A549 (cell line): ENCODE data around the gene ORM1. TPM values are rescaled to one million over a fixed set of nuclear protein-coding genes. Genes with fewer than 3 reads are reported as not detected.

Experiments used
- ATAC-seq, 2 experiments: fragments of 200-7000 bp in 1 of 2; fragments of >200 bp in 1 of 2; cut with Nextera tagmentation in 1 of 2; cut with Tn5 transposase in 1 of 2; 3 replicates each; pipeline versions ENCODE4 v1.8.0 to v1.9.1; 2018 to 2020; ENCODE audit warnings: mild to moderate bottlenecking in 1 of 2, moderate library complexity in 1 of 2
- CTCF ChIA-PET: fragments of 300-600 bp; sonication (Branson Sonifier 250); formaldehyde crosslinking; extraction: SDS; loops from one replicate; lab custom pipeline; 2021; ENCODE audit warnings: antibody characterized with exemption, inconsistent platforms; lab: Yijun Ruan, JAX
- POLR2A ChIA-PET: fragments of 350-600 bp; formaldehyde crosslinking; extraction: SDS; loops from one replicate; lab custom pipeline; 2021; ENCODE audit warnings: antibody characterized with exemption, inconsistent platforms; lab: Yijun Ruan, JAX
- DNase-seq, 2 experiments: peaks; one replicate each; pipeline versions ENCODE4 v3.0.0 to v3.0.0-alpha.2; 2011 to 2016; ENCODE audit warnings: low read depth in 1 of 2, low spot score in 1 of 2
- FAIRE-seq: peaks from 2 replicates; lab custom pipeline; 2011; peaks lifted over from hg19 to GRCh38; lab: Jason Lieb, UNC
- H3K27ac ChIP-seq, 2 experiments: fragments of >200 bp; sonication (Bioruptor Twin); formaldehyde crosslinking; 3 replicates each; pipeline ENCODE4 v1.5.1; 2016 to 2017
- H3K4me1 ChIP-seq: fragments of >200 bp; sonication (Bioruptor Twin); formaldehyde crosslinking; 3 replicates; pipeline ENCODE4 v1.6.1; 2016
- H3K4me2 ChIP-seq: fragments of >200 bp; sonication (Bioruptor Twin); formaldehyde crosslinking; 3 replicates; pipeline ENCODE4 v1.6.1; 2016
- H3K4me3 ChIP-seq: fragments of >200 bp; sonication (Bioruptor Twin); formaldehyde crosslinking; 3 replicates; pipeline ENCODE4 v1.5.1; 2016
- H3K9me3 ChIP-seq: fragments of >200 bp; sonication (Bioruptor Twin); formaldehyde crosslinking; 3 replicates; pipeline ENCODE4 v1.6.1; 2016
- BHLHE40 ChIP-seq: IDR thresholded peaks from 2 replicates; pipeline ENCODE4 v1.6.1; 2012; ENCODE audit warnings: low read depth, low read length, inconsistent platforms
- CBX2 ChIP-seq: fragments of 200-600 bp; sonication (generic); IDR thresholded peaks from 2 replicates; pipeline ENCODE4 v1.6.1; 2016; ENCODE audit warnings: low read depth, mild to moderate bottlenecking, borderline replicate concordance
- EHMT2 ChIP-seq: fragments of 200-600 bp; sonication (generic); IDR thresholded peaks from 2 replicates; pipeline ENCODE4 v1.6.1; 2016; ENCODE audit warnings: antibody characterized with exemption, low read depth, mild to moderate bottlenecking, moderate library complexity
- EP300 ChIP-seq, 2 experiments: fragments of >200 bp; sonication (Bioruptor Twin); formaldehyde crosslinking; IDR thresholded peaks; 2 replicates in 1 of 2; 3 replicates in 1 of 2; pipeline ENCODE4 v1.6.1; 2016 to 2017
- ESRRA ChIP-seq: fragments of 150-350 bp; IDR thresholded peaks from 2 replicates; pipeline ENCODE4 v1.6.1; 2014; ENCODE audit warnings: mild to moderate bottlenecking, low read length, borderline replicate concordance
- HEYL ChIP-seq: fragments of 250-450 bp; sonication (Bioruptor Pico); IDR thresholded peaks from 2 replicates; pipeline ENCODE4 v1.8.0; 2021; ENCODE audit warnings: mild to moderate bottlenecking, moderate library complexity
- KDM1A ChIP-seq: fragments of 200-600 bp; sonication (generic); IDR thresholded peaks from 2 replicates; pipeline ENCODE4 v1.6.1; 2016; ENCODE audit warnings: low read depth, mild to moderate bottlenecking
- NFE2L2 ChIP-seq: fragments of 150-350 bp; conservative IDR thresholded peaks from 2 replicates; pipeline ENCODE4 v1.6.1; 2014; ENCODE audit warnings: low read length
- NPAS2 ChIP-seq: fragments of 250-450 bp; sonication (Bioruptor Pico); IDR thresholded peaks from 2 replicates; pipeline ENCODE4 v1.8.0; 2022; ENCODE audit warnings: mild to moderate bottlenecking, moderate library complexity, borderline replicate concordance
- RAD21 ChIP-seq, 2 experiments: fragments of >200 bp in 1 of 2; sonication (Bioruptor Twin) in 1 of 2; formaldehyde crosslinking in 1 of 2; IDR thresholded peaks in 1 of 2; conservative IDR thresholded peaks in 1 of 2; 2 replicates in 1 of 2; 3 replicates in 1 of 2; pipeline ENCODE4 v1.6.1; 2012 to 2018; ENCODE audit warnings: inconsistent platforms in 1 of 2
- SMC3 ChIP-seq: fragments of >200 bp; sonication (Bioruptor Twin); formaldehyde crosslinking; IDR thresholded peaks from 3 replicates; pipeline ENCODE4 v1.6.1; 2018; ENCODE audit warnings: inconsistent platforms
- TFCP2L1 ChIP-seq: fragments of 250-450 bp; sonication (Bioruptor Pico); IDR thresholded peaks from 2 replicates; pipeline ENCODE4 v1.5.0; 2021; ENCODE audit warnings: mild to moderate bottlenecking
- ZFP36 ChIP-seq: fragments of 450-650 bp; IDR thresholded peaks from 2 replicates; pipeline ENCODE4 v1.6.1; 2014; ENCODE audit warnings: borderline replicate concordance; ENCODE audit not compliant: partially characterized antibody
- ZNF302 ChIP-seq: fragments of 250-450 bp; sonication (Bioruptor Pico); IDR thresholded peaks from 2 replicates; pipeline ENCODE4 v1.9.0; 2021; ENCODE audit warnings: inconsistent platforms, mild to moderate bottlenecking, moderate library complexity
- WGBS: methylation state at CpG from one replicate; pipeline ENCODE4 v1.1.6; 2017; ENCODE audit errors: missing lambda C conversion rate; 5-methylcytosine and 5-hydroxymethylcytosine counted together
- polyA plus RNA-seq, 4 experiments: library from polyadenylated mRNA; depleted of rRNA in 3 of 4; stranded (reverse); fragments of >200 nt; fragmentation: RNase III in 1 of 4; extraction: RNeasy Plus Mini Kit Qiagen cat#74134 plus additional on column Dnase treatment in 1 of 4; gene quantifications; 2 replicates in 3 of 4; 3 replicates in 1 of 4; pipeline ENCODE4 v1.2.3, GENCODE V29; 2011 to 2017
- TF ChIP-seq, protein P1 (sequence below): fragments of 450-650 bp; IDR thresholded peaks from 2 replicates; pipeline ENCODE4 v1.6.1; 2014; ENCODE audit warnings: antibody characterized with exemption
- TF ChIP-seq, protein P2 (sequence below): IDR thresholded peaks from 2 replicates; pipeline ENCODE4 v1.6.1; 2012
- TF ChIP-seq, protein P3 (sequence below): IDR thresholded peaks from 2 replicates; pipeline ENCODE4 v1.6.1; 2012
- TF ChIP-seq, protein P4 (sequence below): fragments of 250-450 bp; sonication (Bioruptor Pico); IDR thresholded peaks from 2 replicates; pipeline ENCODE4 v1.5.0; 2021; ENCODE audit warnings: mild to moderate bottlenecking, moderate library complexity, borderline replicate concordance
- TF ChIP-seq, protein P5 (sequence below): fragments of >200 bp; sonication (Bioruptor Twin); formaldehyde crosslinking; IDR thresholded peaks from 3 replicates; pipeline ENCODE4 v1.6.1; 2016

Gene ORM1
- polyA plus RNA-seq, 2 of the 4 experiments (the other 2 are of a cell fraction): 0.12 to 0.19 TPM

DNA sequence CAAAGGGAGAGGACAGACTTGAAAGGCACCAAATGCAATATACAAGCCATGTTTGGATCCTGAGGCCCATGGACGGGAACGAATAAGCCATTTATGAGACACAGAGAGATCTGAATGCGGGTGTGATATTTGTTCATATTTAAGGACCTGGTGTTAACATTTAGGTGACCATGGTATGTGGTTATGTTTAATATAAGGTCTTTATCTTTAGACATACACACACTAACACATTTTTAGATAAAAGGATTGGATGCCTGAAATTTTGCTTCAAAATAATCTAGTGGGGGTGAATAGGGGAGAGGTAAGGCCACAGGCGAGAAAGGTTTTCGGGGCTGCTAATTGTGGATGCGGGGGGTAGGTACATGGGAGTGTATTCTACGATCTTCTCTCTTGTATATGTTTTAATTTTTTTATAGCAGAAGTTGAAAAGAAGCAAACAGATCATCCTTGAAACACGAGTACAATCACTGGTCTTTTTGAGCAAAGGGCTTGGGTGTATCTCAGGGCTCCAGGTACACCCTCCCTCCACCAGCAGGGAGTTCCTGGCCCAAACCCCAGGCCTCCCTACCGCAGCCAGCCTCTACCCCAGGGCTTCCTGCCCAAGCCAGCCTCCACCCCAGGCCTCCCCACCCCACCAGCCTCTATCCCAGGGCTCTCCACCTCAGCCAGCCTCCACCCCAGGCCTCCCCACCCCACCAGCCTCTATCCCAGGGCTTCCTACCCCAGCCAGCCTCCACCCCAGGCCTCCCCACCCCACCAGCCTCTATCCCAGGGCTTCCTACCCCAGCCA, 52.7 kb downstream of the ORM1 start:
- H3K4me3 ChIP-seq: no peak overlapping the region
- CTCF ChIA-PET: interaction anchor here (1.5 kb wide), 1 partner anchor 10 kb away, joined by 4 read pairs; no protein-coding TSS in a partner anchor
- POLR2A ChIA-PET: no interaction called here
- no peak overlapping the region for H3K27ac ChIP-seq
- TF ChIP-seq TFCP2L1: no peak
- TF ChIP-seq, protein P1, sequence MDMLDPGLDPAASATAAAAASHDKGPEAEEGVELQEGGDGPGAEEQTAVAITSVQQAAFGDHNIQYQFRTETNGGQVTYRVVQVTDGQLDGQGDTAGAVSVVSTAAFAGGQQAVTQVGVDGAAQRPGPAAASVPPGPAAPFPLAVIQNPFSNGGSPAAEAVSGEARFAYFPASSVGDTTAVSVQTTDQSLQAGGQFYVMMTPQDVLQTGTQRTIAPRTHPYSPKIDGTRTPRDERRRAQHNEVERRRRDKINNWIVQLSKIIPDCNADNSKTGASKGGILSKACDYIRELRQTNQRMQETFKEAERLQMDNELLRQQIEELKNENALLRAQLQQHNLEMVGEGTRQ: no peak
- no peak for TF ChIP-seq EP300 (IDR thresholded peaks at IDR 0.05)
- TF ChIP-seq EHMT2: no peak
- no peak for TF ChIP-seq KDM1A
- TF ChIP-seq, protein P2, sequence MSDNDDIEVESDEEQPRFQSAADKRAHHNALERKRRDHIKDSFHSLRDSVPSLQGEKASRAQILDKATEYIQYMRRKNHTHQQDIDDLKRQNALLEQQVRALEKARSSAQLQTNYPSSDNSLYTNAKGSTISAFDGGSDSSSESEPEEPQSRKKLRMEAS: no peak
- TF ChIP-seq NPAS2 (CRISPR knock-in tag): no peak
- TF ChIP-seq, protein P3, sequence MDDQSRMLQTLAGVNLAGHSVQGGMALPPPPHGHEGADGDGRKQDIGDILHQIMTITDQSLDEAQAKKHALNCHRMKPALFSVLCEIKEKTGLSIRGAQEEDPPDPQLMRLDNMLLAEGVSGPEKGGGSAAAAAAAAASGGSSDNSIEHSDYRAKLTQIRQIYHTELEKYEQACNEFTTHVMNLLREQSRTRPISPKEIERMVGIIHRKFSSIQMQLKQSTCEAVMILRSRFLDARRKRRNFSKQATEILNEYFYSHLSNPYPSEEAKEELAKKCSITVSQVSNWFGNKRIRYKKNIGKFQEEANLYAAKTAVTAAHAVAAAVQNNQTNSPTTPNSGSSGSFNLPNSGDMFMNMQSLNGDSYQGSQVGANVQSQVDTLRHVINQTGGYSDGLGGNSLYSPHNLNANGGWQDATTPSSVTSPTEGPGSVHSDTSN: no peak
- no peak for TF ChIP-seq NFE2L2
- TF ChIP-seq ZFP36: no peak
- TF ChIP-seq, protein P4, sequence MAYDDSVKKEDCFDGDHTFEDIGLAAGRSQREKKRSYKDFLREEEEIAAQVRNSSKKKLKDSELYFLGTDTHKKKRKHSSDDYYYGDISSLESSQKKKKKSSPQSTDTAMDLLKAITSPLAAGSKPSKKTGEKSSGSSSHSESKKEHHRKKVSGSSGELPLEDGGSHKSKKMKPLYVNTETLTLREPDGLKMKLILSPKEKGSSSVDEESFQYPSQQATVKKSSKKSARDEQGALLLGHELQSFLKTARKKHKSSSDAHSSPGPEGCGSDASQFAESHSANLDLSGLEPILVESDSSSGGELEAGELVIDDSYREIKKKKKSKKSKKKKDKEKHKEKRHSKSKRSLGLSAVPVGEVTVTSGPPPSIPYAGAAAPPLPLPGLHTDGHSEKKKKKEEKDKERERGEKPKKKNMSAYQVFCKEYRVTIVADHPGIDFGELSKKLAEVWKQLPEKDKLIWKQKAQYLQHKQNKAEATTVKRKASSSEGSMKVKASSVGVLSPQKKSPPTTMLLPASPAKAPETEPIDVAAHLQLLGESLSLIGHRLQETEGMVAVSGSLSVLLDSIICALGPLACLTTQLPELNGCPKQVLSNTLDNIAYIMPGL (CRISPR knock-in tag): no peak
- TF ChIP-seq HEYL (CRISPR knock-in tag): no peak
- no peak for TF ChIP-seq SMC3
- TF ChIP-seq RAD21 (conservative IDR thresholded peaks at IDR 0.05 in 1 of 2, IDR thresholded peaks at IDR 0.05 in 1 of 2): no peak
- no peak for TF ChIP-seq ZNF302 (CRISPR knock-in tag)
- TF ChIP-seq, protein P5, sequence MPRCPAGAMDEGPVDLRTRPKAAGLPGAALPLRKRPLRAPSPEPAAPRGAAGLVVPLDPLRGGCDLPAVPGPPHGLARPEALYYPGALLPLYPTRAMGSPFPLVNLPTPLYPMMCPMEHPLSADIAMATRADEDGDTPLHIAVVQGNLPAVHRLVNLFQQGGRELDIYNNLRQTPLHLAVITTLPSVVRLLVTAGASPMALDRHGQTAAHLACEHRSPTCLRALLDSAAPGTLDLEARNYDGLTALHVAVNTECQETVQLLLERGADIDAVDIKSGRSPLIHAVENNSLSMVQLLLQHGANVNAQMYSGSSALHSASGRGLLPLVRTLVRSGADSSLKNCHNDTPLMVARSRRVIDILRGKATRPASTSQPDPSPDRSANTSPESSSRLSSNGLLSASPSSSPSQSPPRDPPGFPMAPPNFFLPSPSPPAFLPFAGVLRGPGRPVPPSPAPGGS: no peak
- no peak for TF ChIP-seq ESRRA
- no peak for TF ChIP-seq BHLHE40
- TF ChIP-seq CBX2: no peak
- DNase-seq: no peak
- WGBS: 83% methylated on average over 9 of the region's 9 CpGs
- no peaks in the 10 kb centered on the region for H3K9me3 ChIP-seq
- no peak for FAIRE-seq
- no peak for ATAC-seq
- H3K4me1 ChIP-seq: no peaks in the 10 kb centered on the region
- no peak overlapping the region for H3K4me2 ChIP-seq

Other genes starting within 250 kb of the ORM1 start
- gene AMBP, start 244.8 kb upstream of the ORM1 start, polyA plus RNA-seq (2011; rRNA removed): 9.4 and 9.9 TPM in 2 replicates
- 6.1 to 9.2 TPM (median 6.8 TPM) in 3 replicates for gene AMBP, start 244.8 kb upstream of the ORM1 start, polyA plus RNA-seq (2017; fragmentation: RNase III; extraction: RNeasy Plus Mini Kit Qiagen cat#74134 plus additional on column Dnase treatment)
- 6.2 and 6.3 TPM in 2 replicates for gene KIF12, start 223.8 kb upstream of the ORM1 start, polyA plus RNA-seq (2011; rRNA removed)
- 4.4 to 6.0 TPM (median 5.2 TPM) in 3 replicates for gene KIF12, start 223.8 kb upstream of the ORM1 start, polyA plus RNA-seq (2017; fragmentation: RNase III; extraction: RNeasy Plus Mini Kit Qiagen cat#74134 plus additional on column Dnase treatment)
- 6.9 and 8.5 TPM in 2 replicates for gene COL27A1, start 167.6 kb upstream of the ORM1 start, polyA plus RNA-seq (2011; rRNA removed)
- gene COL27A1, start 167.6 kb upstream of the ORM1 start, polyA plus RNA-seq (2017; fragmentation: RNase III; extraction: RNeasy Plus Mini Kit Qiagen cat#74134 plus additional on column Dnase treatment): 20.6 to 21.0 TPM (median 20.7 TPM) in 3 replicates
- gene ORM2, start 6.8 kb downstream of the ORM1 start, polyA plus RNA-seq (2011; rRNA removed): 0.10 and 0.16 TPM in 2 replicates
- gene ORM2, start 6.8 kb downstream of the ORM1 start, polyA plus RNA-seq (2017; fragmentation: RNase III; extraction: RNeasy Plus Mini Kit Qiagen cat#74134 plus additional on column Dnase treatment): not detected in 3 replicates
- gene AKNA, start 64.9 kb downstream of the ORM1 start, polyA plus RNA-seq (2011; rRNA removed): 4.4 and 4.6 TPM in 2 replicates
- 2.7 to 3.2 TPM (median 3.0 TPM) in 3 replicates for gene AKNA, start 64.9 kb downstream of the ORM1 start, polyA plus RNA-seq (2017; fragmentation: RNase III; extraction: RNeasy Plus Mini Kit Qiagen cat#74134 plus additional on column Dnase treatment)
- gene WHRN, start 182.4 kb downstream of the ORM1 start, polyA plus RNA-seq (2011; rRNA removed): 1.2 and 1.5 TPM in 2 replicates
- gene WHRN, start 182.4 kb downstream of the ORM1 start, polyA plus RNA-seq (2017; fragmentation: RNase III; extraction: RNeasy Plus Mini Kit Qiagen cat#74134 plus additional on column Dnase treatment): 2.7 to 3.2 TPM (median 2.9 TPM) in 3 replicates